Mucosa of descending colon (tissue), 3 donors: ENCODE measurements around the gene EPB41L2. TPM values are rescaled to one million over a fixed set of nuclear protein-coding genes. Genes with fewer than 3 reads are reported as not detected.

Source experiments
- ATAC-seq: fragments of 200-7000 bp; cut with Tn5 transposase; one replicate; pipeline ENCODE4 v1.9.1; 2020; ENCODE audit warnings: mild to moderate bottlenecking, moderate library complexity
- DNase-seq, 3 donors: peaks; one replicate each; pipeline ENCODE4 v3.0.0-alpha.2; 2020
- H3K36me3 ChIP-seq: fragments of 200-600 bp; one replicate; pipeline ENCODE4 v1.8.0; 2021; ENCODE audit warnings: low read depth, mild to moderate bottlenecking
- H3K4me1 ChIP-seq: fragments of 200-600 bp; one replicate; pipeline ENCODE4 v1.8.0; 2021; ENCODE audit warnings: low read depth, mild to moderate bottlenecking
- H3K4me3 ChIP-seq: fragments of 200-600 bp; one replicate; pipeline ENCODE4 v1.8.0; 2021; ENCODE audit warnings: mild to moderate bottlenecking
- H3K9me3 ChIP-seq: fragments of 200-600 bp; one replicate; pipeline ENCODE4 v1.8.0; 2021; ENCODE audit warnings: mild to moderate bottlenecking
- intact Hi-C, 2 donors: fragments of 100-400 bp; cut with DNase I in 1 of 2; cut with micrococcal nuclease in 1 of 2; formaldehyde crosslinking; loops; one replicate each; pipeline versions ENCODE4 v1.11.0 to v1.11.1; 2022; cut with DNase I, micrococcal nuclease
- total RNA-seq, 3 donors: library from RNA; stranded (reverse); fragmentation: NEBNext Ultra II Directional in 2 of 3; extraction: Animal tissue kit (Norgen Biotek cat#: 25700) in 2 of 3; gene quantifications; one replicate each; pipeline versions ENCODE4 v1.2.1 to v1.2.4, GENCODE V29; 2021 to 2023
- TF ChIP-seq, protein P1 (sequence below): fragments of 200-600 bp; IDR thresholded peaks from one replicate; pipeline ENCODE4 v1.8.0; 2022; ENCODE audit warnings: antibody characterized with exemption, mild to moderate bottlenecking
- donor health status: DM: no; HTN: no; CAD: no; lungs with moderate emphysema.
- donor health status: DM: no; HTN: no; CAD: no.
- donor health status: DM: no; HTN: yes; CAD: no.

EPB41L2 gene
- total RNA-seq, 3 donors from 2014 or later: 80.1 to 148 (median 93.0) TPM

DNA sequence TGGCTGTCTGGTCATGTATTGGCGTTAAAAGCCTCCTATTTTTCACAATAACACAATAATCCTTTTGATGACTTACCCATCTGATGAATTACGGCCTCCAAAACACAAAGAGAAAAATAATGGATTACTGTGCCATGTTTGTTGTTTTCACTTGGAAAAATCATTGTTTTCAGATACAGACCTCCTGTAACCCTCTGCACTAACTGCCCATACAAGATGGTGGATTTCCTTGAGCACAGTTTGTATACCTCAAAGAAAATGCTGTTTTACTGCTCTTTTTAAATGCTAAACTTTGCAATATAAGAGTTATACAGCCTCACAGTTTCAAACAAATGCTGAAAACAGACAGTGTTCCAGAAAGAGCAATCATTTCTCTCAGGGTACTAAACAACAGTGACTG is 174.8 kb downstream of the EPB41L2 start:
- ATAC-seq (no peak), DNase-seq (no peak)
- Histone ChIP-seq H3K36me3 (no peaks in the 10 kb centered on the region), H3K4me3 (no peak overlapping the region), H3K9me3 (no peaks in the 10 kb centered on the region), H3K4me1 (no peaks in the 10 kb centered on the region)
- TF ChIP-seq, protein P1, sequence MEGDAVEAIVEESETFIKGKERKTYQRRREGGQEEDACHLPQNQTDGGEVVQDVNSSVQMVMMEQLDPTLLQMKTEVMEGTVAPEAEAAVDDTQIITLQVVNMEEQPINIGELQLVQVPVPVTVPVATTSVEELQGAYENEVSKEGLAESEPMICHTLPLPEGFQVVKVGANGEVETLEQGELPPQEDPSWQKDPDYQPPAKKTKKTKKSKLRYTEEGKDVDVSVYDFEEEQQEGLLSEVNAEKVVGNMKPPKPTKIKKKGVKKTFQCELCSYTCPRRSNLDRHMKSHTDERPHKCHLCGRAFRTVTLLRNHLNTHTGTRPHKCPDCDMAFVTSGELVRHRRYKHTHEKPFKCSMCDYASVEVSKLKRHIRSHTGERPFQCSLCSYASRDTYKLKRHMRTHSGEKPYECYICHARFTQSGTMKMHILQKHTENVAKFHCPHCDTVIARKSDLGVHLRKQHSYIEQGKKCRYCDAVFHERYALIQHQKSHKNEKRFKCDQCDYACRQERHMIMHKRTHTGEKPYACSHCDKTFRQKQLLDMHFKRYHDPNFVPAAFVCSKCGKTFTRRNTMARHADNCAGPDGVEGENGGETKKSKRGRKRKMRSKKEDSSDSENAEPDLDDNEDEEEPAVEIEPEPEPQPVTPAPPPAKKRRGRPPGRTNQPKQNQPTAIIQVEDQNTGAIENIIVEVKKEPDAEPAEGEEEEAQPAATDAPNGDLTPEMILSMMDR: no peak
- intact Hi-C loops: loop anchor here in 1 of 2 donors (5.0 kb wide), 1 partner anchor 229 kb away; no protein-coding TSS in a partner anchor

DNA sequence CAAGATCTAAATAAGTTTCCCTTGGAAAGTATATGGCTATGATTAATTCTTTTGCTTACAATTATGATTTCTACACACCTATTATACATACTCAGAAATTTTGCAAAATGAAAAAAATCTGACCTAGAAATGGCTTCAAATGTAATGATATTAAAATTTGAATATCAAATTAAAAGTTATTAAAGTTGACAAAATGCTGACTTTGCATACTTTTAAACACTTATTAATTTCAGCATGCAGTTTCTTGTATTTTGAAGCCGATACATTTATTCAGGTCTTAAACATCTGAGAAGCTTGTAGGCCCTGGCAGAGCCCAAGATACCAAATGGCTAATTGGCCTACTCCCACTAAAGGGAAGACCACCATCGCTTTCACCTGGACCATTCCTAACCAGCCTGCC is 176.1 kb downstream of the EPB41L2 start:
- no peaks in the 10 kb centered on the region for H3K9me3 ChIP-seq
- H3K4me3 ChIP-seq: no peak overlapping the region
- no peaks in the 10 kb centered on the region for H3K36me3 ChIP-seq
- intact Hi-C loops: loop anchor here in 1 of 2 donors (5.0 kb wide), 1 partner anchor 230 kb away; no protein-coding TSS in a partner anchor
- ATAC-seq (no peak), DNase-seq (no peak)
- TF ChIP-seq, protein P1: no peak
- no peaks in the 10 kb centered on the region for H3K4me1 ChIP-seq

DNA sequence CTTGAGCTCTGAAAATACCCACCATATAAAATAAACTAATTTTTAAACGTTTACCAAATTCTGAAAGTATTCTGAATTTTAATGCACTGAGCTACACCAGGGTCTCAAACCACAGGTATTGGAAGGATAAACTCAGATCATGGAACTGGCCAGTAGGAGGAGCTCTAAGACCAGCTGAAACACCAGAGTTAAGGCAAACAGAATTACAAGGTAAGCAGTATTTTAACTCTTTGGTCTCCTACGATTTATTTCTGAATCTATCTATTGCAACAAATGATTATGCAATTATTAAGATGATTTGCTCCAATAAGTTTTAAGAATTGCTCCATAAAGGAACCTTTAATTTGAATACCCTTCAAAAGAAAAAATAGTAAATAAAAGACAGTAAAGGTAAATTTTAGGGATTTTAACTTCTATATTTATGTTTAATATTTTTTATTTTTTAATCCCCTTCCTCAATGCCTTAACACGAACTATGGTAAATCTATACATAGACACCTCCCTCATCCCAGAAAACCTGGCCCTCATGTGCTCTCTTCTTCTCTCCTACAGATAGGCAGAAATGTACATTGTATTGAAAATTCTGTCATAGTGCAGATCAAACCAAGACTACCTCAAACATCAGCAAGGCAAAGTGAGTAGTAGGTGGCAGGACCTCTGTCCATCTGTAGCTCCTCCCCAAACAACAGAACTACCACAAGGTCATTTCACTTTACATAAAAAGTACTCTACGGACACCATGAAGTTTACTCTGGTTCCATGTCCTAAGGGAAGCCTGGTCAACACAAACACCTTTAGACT is 177.5 kb downstream of the EPB41L2 start:
- no peaks in the 10 kb centered on the region for H3K36me3 ChIP-seq
- DNase-seq: peak in 1 of 3 donors; percentile 94
- TF ChIP-seq, protein P1: peak; percentile 65
- intact Hi-C loops: loop anchor here (1.0 to 5.0 kb wide), 2 partner anchors 231 to 232 kb away; no protein-coding TSS in a partner anchor
- H3K4me3 ChIP-seq: no peak overlapping the region
- peak; percentile 91 for ATAC-seq
- no peaks in the 10 kb centered on the region for H3K4me1 ChIP-seq
- no peaks in the 10 kb centered on the region for H3K9me3 ChIP-seq

DNA sequence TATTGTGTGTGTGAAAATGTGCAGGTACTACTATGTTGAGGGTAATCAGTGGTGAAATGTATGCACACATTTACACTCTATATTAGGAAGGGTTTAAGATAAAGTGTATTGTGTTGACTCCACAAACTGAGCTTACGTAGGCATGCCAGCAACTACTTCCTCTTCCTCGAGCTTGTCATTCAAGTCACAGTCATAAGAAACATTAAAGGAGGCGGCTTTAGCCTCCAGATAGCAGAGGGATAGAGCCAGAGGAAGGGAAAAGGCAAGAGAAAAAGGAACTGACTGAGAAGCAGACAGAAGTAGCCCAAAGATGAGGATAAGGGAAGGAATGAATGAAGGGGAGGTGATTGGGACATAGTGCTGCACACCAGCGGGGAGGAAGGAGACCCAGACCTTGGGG is 180.7 kb downstream of the EPB41L2 start:
- ATAC-seq: peak; percentile 84
- intact Hi-C loops: no loop called here
- TF ChIP-seq, protein P1: no peak

DNA sequence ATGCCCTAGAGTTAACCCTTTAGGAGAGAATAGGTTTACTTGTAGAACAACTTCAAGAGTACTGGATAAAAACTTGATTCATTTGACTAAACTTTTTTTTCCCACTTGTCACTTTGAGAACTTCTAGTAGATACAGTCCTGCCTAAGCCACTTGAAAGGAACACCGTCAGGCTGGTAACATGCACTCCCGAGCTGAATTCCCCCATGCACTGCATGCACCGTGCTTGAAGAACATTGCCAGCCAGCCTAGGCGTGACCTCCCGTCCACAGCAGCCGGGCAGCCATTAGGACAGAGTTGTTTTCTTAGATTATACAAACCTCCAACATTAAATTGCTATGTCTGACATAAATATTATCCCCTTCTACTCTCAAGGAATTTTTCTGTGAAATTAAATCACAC is 183.2 kb downstream of the EPB41L2 start:
- no peaks in the 10 kb centered on the region for H3K9me3 ChIP-seq
- ATAC-seq (no peak), DNase-seq (no peak)
- no peaks in the 10 kb centered on the region for H3K4me1 ChIP-seq
- intact Hi-C loops: loop anchor here in 1 of 2 donors (10.0 kb wide), 1 partner anchor 555 kb away; no protein-coding TSS in a partner anchor
- TF ChIP-seq, protein P1: no peak
- no peaks in the 10 kb centered on the region for H3K36me3 ChIP-seq
- H3K4me3 ChIP-seq: no peak overlapping the region

More for the DNA sequence above, 180.7 kb downstream of the EPB41L2 start:
- Histone ChIP-seq H3K36me3 (no peaks in the 10 kb centered on the region), H3K4me3 (no peak overlapping the region), H3K9me3 (no peaks in the 10 kb centered on the region), H3K4me1 (no peaks in the 10 kb centered on the region)
- peak in 1 of 3 donors; percentile 35 for DNase-seq
